Neural progenitor cell (in vitro differentiated cells): ENCODE data around the gene ZNF622.

ENCODE experiments used
- CTCF ChIP-seq: fragments of 200-600 bp; sonication (generic); IDR thresholded peaks from 2 replicates; pipeline ENCODE4 v1.5.1; 2017; ENCODE audit warnings: antibody characterized with exemption, mild to moderate bottlenecking
- EZH2 ChIP-seq: fragments of 200-600 bp; sonication (generic); IDR thresholded peaks from 2 replicates; pipeline ENCODE4 v1.6.1; 2017; ENCODE audit warnings: antibody characterized with exemption, mild to moderate bottlenecking, moderate library complexity

- TF ChIP-seq CTCF (no peak), EZH2 (no peak)
Observed at GRCh38 chr5:16450163-16450562, 15.4 kb downstream of the ZNF622 start.
